Adipocyte (in vitro differentiated cells): ENCODE results near the gene CD53.
"Not testable (repeated sequence)": the region's sequence is repeated elsewhere in the genome, so short reads cannot be mapped to it uniquely, and the experiment has no call there.

Source experiments
- DNase-seq: peaks from one replicate; pipeline ENCODE4 v3.0.0-alpha.2; 2015; ENCODE audit warnings: low read depth
- H3K27me3 ChIP-seq: replicated peaks from 2 replicates; pipeline ENCODE4 v1.7.0; 2013; ENCODE audit warnings: mild to moderate bottlenecking, low read length, moderate library complexity; ENCODE audit not compliant: control insufficient read depth, insufficient read depth
- H3K36me3 ChIP-seq: 2 replicates; pipeline ENCODE4 v1.7.0; 2013; ENCODE audit warnings: low read length, mild to moderate bottlenecking, moderate library complexity; ENCODE audit not compliant: control insufficient read depth, insufficient read depth, severe bottlenecking
- H3K4me1 ChIP-seq: 2 replicates; pipeline ENCODE4 v1.7.0; 2013; ENCODE audit warnings: mild to moderate bottlenecking, low read length, moderate library complexity; ENCODE audit not compliant: control insufficient read depth, insufficient read depth
- H3K4me3 ChIP-seq: 2 replicates; pipeline ENCODE4 v1.7.0; 2013; ENCODE audit warnings: mild to moderate bottlenecking, low read length, moderate library complexity
- H3K9ac ChIP-seq: 2 replicates; pipeline ENCODE4 v1.7.0; 2013; ENCODE audit warnings: mild to moderate bottlenecking, low read length, moderate library complexity
- H3K9me3 ChIP-seq: 2 replicates; pipeline ENCODE4 v1.7.0; 2013; ENCODE audit warnings: mild to moderate bottlenecking, low read length, moderate library complexity; ENCODE audit not compliant: control insufficient read depth

The CD53 gene

DNA sequence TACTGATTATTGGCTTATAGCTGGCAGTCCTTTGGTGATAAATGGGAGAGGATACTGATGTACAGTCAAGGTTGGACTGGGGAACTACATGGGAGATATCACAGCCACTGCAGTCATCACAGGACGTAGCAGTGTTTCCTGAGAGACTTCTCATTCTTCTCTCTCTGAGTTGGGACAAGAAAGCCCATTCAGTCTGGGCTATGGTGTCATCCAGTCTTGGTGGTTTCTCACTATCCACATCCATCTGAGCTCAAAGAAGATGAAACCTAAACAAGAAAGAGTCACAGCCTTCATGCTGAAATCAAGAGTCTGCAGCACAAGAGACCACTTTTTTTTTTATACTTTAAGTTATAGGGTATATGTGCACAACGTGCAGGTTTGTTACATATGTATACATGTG is 12.8 kb upstream of the CD53 start:
- H3K36me3 ChIP-seq = no peaks in the 10 kb centered on the region
- DNase-seq = no peak
- H3K9me3 ChIP-seq = peaks cover 1% of the 10 kb centered on the region
- H3K4me3 ChIP-seq = no peak overlapping the region
- no peak overlapping the region for H3K9ac ChIP-seq
- no peaks in the 10 kb centered on the region for H3K4me1 ChIP-seq
- peaks cover 6% of the 10 kb centered on the region for H3K27me3 ChIP-seq

DNA sequence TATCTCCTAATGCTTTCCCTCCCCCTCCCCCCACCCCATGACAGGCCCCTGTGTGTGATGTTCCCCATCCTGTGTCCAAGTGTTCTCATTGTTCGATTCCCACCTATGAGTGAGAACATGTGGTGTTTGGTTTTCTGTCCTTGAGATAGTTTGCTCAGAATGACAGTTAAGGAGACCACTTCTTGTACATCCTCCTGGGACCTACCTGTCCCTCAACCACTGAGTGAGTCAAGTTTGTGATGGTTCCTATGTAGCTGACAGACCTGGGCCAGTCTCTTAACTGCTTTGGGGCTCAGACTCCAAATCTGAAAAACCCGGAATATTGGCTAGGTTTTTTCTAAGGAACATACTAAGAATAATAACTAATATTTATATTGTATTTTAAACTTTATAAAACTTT is 12.3 kb upstream of the CD53 start:
- H3K9ac ChIP-seq, DNase-seq, H3K4me3 ChIP-seq, H3K27me3 ChIP-seq, H3K4me1 ChIP-seq, H3K36me3 ChIP-seq, H3K9me3 ChIP-seq: not testable (repeated sequence)

DNA sequence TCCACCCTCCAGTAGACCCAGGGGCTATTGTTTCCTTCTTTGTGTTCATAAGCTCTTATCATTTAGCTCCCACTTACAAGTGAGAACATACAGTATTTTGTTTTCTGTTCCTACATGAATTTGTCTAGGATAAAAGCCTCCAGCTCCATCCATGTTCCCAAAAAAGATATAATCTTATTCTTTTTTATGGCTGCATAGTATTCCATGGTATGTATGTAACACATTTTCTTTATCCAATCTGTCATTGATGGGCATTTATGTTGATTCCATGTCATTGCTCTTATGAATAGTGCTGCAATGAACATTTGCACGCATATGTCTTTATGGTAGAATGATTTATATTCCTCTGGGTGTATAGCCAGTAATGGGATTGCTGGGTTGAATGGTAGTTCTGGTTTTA is 11.0 kb upstream of the CD53 start:
- H3K27me3 ChIP-seq, H3K9ac ChIP-seq, H3K4me3 ChIP-seq, DNase-seq, H3K4me1 ChIP-seq, H3K36me3 ChIP-seq, H3K9me3 ChIP-seq: not testable (repeated sequence)

DNA sequence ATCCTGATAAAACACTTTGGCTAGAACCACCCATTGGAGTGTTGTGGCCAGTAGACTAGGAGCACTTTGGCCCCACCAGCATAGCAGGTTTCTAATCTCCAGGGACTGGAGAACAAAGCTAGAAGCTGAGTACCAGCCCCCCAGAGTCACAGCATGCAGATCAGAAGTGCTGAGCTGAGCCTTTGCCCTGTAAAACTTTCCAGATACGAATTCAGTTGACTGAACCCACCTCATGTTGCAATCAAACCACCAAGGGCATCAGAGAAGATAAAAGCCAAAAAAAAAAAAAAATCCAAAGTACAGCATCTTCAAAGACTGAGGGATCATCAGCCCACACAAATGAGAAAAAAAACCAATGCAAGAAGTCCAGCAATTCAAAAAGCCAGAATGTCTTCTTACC is 8.7 kb upstream of the CD53 start:
- Histone ChIP-seq H3K27me3 (no peaks in the 10 kb centered on the region), H3K4me1 (no peaks in the 10 kb centered on the region), H3K9ac (no peak overlapping the region), H3K36me3 (no peaks in the 10 kb centered on the region), H3K4me3 (no peak overlapping the region), H3K9me3 (peaks cover 20% of the 10 kb centered on the region)
- no peak for DNase-seq

DNA sequence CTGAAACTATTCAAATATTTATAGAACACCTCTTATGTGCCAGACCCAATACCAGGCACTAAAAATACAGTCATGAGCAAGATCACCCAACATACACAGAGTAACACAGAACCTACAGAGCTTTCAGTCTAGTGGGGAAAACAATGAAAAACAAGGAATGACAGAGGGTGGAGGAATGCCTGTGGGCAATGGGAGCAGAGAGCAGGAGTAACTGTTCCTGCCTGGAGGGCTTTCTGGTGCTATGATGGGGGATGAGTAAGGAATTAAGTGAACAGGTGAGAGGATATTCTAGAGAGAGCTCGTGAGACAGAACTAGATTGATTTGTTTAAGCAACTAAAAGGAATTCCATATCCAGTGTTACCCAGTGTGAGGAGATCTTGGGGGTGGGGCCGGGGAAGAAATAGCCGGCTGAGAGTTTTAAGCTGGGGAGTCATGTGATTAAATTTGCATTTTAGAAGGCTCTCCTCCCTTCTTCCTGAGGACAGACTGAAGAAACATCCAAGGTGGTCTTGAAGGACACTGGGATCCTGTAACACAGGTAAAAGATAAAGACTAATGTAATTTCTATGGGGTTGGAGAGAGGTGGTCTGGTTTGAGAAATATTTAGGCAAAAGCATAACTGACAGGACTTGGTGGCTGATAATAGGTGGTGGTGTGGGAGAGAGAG is 2.1 kb upstream of the CD53 start:
- Histone ChIP-seq H3K9me3 (peaks cover 15% of the 10 kb centered on the region), H3K9ac (no peak overlapping the region), H3K27me3 (no peaks in the 10 kb centered on the region), H3K4me1 (peaks cover 5% of the 10 kb centered on the region), H3K36me3 (no peaks in the 10 kb centered on the region), H3K4me3 (no peak overlapping the region)
- DNase-seq = no peak

DNA sequence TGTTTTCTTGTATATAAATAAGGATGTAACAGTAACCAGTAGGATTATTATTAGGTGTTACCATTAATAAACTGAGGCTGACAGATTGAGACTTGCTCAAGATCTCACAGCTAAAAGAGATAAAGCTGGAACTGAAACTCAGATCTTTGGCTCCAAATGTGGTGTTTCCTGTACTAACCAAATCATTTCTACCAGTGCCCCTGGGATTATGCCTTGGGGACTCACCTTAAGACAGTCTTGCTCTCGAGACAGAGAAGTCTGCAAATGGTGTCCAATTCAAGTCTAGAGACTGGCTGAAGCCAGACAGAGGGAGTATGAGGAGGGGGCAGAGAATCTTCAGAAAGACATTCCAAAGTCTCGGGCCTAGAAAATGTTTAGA is 593 bp upstream of the CD53 start:
- DNase-seq = no peak
- H3K9me3 ChIP-seq = peaks cover 14% of the 10 kb centered on the region

DNA sequence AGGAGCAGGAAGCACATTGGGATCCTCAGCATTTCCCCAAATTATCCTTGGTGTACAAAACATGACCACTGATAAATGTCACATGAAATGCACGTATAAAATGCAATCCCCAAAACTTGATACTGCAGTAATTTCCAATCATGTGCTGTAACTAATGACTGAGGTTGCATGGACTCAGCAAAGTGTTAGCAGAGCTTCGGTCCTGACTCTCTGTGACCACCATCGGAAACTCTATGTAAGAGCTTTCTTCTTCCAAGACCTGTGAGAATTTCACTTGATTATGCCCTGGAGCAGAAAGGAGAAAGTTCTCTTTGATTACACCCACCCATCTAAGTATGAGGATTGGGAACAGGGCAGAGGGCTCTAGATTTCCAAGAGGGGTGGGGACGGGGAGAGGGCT is 908 bp downstream of the CD53 start:
- Histone ChIP-seq H3K36me3 (no peaks in the 10 kb centered on the region), H3K9ac (no peak overlapping the region), H3K9me3 (peaks cover 4% of the 10 kb centered on the region), H3K4me3 (no peak overlapping the region), H3K4me1 (peaks cover 5% of the 10 kb centered on the region), H3K27me3 (no peaks in the 10 kb centered on the region)
- no peak for DNase-seq

More for the DNA sequence above, 593 bp upstream of the CD53 start:
- Histone ChIP-seq H3K27me3 (no peaks in the 10 kb centered on the region), H3K4me1 (peaks cover 5% of the 10 kb centered on the region), H3K36me3 (no peaks in the 10 kb centered on the region), H3K9ac (no peak overlapping the region), H3K4me3 (no peak overlapping the region)

DNA sequence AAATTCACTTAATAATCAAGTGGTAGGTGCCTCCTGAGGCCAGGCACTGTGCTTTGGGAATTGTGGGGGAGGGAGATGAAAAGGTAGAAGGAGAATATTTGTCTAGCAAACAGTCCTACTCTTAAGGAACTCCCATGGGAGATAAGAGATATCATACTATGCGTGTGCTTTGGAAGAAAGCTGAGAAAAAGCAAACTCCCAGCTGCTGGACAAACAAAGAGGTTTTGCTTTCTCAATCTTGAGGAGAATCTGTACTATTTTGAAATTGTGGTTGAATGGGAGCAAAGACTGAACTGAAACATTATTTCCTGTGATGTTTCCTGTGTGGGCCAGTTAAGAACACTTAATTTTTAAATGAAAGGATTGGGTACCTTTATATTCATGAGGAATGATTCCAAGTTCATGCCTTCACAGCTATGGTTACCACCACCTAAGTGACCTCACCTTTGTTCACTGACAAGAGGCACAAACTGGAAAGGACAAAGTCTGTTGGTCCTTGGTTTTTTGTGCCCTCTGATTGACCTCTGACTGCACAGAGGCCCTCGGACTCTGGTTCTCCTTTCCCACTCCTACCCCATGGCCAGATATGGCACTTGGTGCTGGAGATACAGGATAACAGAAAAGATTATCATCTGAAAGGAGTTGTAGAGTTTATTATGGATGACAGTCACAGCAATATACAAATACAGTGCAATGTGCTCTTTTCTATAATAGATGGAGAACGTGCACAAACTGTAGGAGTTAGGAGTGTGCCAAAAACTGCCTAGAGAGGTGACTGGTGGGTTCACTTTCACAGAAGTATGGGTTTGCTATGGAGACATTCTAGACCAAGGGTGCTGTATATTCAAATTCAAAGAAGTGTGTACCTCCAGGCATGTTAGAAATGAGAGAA is 1.6 kb downstream of the CD53 start:
- no peaks in the 10 kb centered on the region for H3K36me3 ChIP-seq
- no peak overlapping the region for H3K4me3 ChIP-seq
- H3K9ac ChIP-seq = no peak overlapping the region
- no peaks in the 10 kb centered on the region for H3K9me3 ChIP-seq
- no peaks in the 10 kb centered on the region for H3K27me3 ChIP-seq
- no peak for DNase-seq
- peaks cover 5% of the 10 kb centered on the region for H3K4me1 ChIP-seq

DNA sequence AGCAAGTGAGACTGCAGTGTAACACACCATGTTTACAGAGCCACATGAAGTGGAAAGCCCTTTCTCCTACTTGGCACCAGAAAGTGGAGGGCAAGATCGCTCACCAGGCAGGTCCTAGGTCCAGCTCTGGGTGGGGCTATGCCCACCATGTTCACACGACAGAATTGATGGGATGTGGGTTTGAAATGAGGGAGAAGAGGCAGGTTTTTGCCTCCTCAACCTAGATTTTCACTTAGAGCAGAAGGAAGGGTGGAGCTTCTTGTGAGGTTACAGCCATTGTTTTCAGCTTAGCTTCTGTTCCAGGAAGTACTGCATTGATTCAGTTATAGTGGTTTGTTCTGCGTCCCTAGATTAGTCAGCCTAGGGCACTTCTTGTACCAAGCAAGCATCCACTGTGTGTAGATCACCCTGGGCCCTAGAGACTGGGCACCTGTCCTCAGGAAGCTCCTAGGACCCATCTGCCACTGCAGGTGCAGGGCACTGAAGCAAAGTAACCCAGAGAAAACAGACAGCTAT is 2.3 kb downstream of the CD53 start:
- Histone ChIP-seq H3K4me3 (no peak overlapping the region), H3K27me3 (no peaks in the 10 kb centered on the region), H3K9me3 (no peaks in the 10 kb centered on the region), H3K4me1 (peaks cover 5% of the 10 kb centered on the region), H3K9ac (no peak overlapping the region), H3K36me3 (no peaks in the 10 kb centered on the region)
- DNase-seq = no peak

DNA sequence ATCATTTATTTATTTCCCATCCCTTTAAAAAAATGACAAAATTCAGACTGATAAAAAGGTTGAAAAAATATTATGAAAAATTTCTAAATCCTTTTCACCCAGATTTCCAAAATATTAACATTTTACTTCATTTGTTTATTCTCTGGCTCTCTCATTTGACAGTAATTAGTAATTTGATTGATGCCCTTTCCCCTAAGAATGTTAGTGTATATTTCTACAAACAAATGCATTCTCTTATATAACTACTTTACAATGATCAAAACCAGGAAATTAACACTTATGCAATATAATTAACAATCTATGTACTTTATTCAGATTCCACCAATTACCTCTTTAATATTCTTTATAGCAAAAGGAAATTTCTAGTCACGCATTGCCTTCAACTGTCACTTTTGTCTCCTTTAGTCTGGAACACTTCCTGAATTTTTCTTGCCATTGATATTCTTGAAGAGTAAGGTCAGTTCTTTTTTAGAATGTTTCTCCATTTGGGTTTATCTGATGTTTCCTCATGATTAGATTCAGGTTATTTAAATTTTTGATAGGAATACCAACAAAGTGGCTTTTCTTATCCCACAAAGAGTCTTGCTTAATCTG is 3.9 kb downstream of the CD53 start:
- H3K4me1 ChIP-seq = peaks cover 5% of the 10 kb centered on the region
- DNase-seq = no peak
- no peaks in the 10 kb centered on the region for H3K27me3 ChIP-seq
- H3K9ac ChIP-seq = no peak overlapping the region
- H3K9me3 ChIP-seq = no peaks in the 10 kb centered on the region
- no peaks in the 10 kb centered on the region for H3K36me3 ChIP-seq
- H3K4me3 ChIP-seq = no peak overlapping the region

DNA sequence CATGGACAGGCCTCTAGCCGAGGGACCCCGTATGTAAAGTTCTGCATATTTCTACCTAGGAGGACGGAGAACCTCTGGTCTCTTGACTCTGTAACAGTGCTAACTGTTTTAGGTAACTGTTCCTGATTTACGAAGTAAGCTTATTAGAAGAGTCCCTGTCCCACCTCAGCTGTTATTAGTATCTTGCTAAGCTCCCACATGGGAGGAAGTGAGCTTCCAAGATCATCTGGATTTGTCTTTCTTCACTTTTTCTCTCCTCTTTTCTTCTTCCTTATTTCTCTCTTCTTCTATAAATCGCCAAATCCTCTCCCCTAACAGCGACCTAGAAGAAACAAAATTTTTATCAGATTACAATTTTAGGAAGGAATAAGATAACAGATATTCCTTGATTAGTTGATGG is 4.4 kb downstream of the CD53 start:
- peaks cover 5% of the 10 kb centered on the region for H3K4me1 ChIP-seq

More for the DNA sequence above, 4.4 kb downstream of the CD53 start:
- Histone ChIP-seq H3K9ac (no peak overlapping the region), H3K4me3 (no peak overlapping the region), H3K36me3 (no peaks in the 10 kb centered on the region), H3K27me3 (no peaks in the 10 kb centered on the region), H3K9me3 (no peaks in the 10 kb centered on the region)
- DNase-seq = no peak
